GM13977 (cell line): ENCODE measurements around the gene MRPS26.

ENCODE experiments used
- DNase-seq: peaks from one replicate; pipeline ENCODE4 v3.0.0; 2012; ENCODE audit warnings: low spot score
- CTCF ChIP-seq: IDR thresholded peaks from 2 replicates; pipeline ENCODE4 v1.5.1; 2012; ENCODE audit warnings: mild to moderate bottlenecking, control low read depth; ENCODE audit not compliant: insufficient read depth; ENCODE audit errors: extremely low read depth, missing control alignments
- in situ Hi-C: fragments of 300-500 bp; cut with MboI; formaldehyde crosslinking; loops from one replicate; pipeline ENCODE4 v1.12.0; 2022; ENCODE audit warnings: low sequenced_read_pairs, low pct_unique_long_range_greater_than_20kb, mixed read lengths, inconsistent platforms; ENCODE audit not compliant: unreplicated experiment

MRPS26 gene

GRCh38 chr20:3082955-3083952, 37.4 kb downstream of the MRPS26 start:
- no peak for TF ChIP-seq CTCF
- in situ Hi-C loops, result no loop called here
- no peak for DNase-seq

DNA sequence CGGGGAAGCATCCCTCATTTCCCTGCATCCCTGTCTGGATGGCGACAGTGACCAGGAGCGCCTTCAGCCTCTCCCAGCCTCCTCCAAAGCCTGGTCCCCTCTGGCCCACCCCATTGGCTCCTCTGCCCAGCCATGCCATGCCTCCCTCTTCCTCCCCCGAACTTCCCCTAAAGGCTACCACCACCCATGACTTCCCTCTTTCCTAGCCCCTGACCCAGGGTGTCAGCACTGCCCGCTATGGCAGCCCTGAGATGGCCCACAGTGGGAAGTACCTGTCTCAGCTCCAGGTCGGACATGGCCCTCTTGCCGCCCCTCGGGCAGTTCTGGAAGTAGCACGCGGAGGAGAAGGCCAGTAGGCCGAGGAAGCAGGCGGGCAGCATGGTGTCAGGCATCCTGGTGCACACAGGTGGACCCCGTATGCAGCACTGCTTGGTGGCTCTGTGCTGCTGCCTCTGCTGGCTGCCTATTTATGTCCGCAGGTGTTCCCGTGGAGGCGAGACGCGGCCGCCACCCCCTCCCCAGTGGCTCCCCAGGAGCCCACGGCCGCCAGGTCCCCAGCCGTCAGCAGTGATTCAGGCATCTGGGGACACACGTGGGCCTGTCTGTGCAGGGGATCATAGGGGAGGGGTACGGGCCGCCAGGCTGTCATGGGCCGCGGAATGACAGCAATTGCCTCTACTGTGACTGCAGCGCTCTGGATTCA, 38.6 kb downstream of the MRPS26 start, which contains the start of gene AVP:
TSS of gene AVP (minus strand) at position 442 of the 703 bp plus-strand sequence. CDS start at position 392, 50 bp downstream.
- no peak for TF ChIP-seq CTCF
- in situ Hi-C loops, result no loop called here
- DNase-seq, result no peak

- no peak for DNase-seq
- TF ChIP-seq CTCF, result no peak
- in situ Hi-C loops, result no loop called here
Measured at GRCh38 chr20:3084986-3085360, 39.1 kb downstream of the MRPS26 start.

GRCh38 chr20:3085571-3086072, 39.8 kb downstream of the MRPS26 start:
- in situ Hi-C loops, result no loop called here
- TF ChIP-seq CTCF, result no peak
- DNase-seq, result no peak

DNA sequence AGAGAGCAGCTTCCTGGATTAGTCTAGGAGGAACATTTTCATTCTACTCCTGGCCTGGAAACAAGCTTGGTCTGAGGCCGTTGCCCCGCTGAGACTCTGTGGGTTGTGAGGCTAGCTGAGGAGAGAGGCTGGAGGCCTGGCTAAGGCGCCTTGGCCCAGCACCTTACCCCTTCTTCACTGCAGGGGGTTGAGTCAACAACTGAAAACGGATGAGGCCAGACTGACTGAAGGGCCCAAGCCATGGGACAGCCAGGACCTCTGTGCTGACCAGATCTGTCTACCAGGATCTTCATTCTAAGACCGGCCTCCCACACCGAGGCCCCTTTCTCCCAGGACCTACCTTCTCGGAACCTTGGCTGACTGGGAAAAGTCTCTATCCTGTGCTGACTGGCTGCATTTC, 42.2 kb downstream of the MRPS26 start:
- no peak for DNase-seq
- in situ Hi-C loops, result no loop called here
- TF ChIP-seq CTCF, result no peak

- in situ Hi-C loops, result no loop called here
- no peak for TF ChIP-seq CTCF
- no peak for DNase-seq
Measured at GRCh38 chr20:3090565-3090964, 44.7 kb downstream of the MRPS26 start.
